ENCODE measurements around the gene RNF11.

DNA sequence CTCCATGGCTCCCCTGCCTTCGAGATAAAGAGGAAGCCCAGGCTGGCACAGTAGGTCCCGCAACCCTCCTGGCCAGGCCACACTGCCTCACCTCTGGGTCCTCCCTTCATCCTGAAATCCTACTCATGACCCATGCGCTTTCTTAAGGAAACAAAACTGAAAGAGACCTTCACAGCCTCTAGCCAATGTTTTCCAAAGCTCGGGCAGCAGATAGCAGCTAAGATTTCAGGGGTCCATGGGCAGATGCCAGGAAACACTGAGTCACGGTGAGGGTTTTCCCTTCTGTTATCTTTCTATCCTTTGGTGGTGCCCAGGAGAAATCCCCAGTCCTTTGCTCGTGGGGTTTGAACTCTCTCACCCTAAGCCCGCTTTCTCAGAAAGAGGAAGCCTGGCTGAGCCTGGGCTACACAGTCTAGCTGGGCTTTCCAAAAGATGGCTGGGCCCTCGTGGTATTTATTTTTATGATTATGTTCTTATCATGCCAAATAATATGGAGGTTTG, 67.7 kb downstream of the RNF11 start:
- TF ChIP-seq, protein P1, sequence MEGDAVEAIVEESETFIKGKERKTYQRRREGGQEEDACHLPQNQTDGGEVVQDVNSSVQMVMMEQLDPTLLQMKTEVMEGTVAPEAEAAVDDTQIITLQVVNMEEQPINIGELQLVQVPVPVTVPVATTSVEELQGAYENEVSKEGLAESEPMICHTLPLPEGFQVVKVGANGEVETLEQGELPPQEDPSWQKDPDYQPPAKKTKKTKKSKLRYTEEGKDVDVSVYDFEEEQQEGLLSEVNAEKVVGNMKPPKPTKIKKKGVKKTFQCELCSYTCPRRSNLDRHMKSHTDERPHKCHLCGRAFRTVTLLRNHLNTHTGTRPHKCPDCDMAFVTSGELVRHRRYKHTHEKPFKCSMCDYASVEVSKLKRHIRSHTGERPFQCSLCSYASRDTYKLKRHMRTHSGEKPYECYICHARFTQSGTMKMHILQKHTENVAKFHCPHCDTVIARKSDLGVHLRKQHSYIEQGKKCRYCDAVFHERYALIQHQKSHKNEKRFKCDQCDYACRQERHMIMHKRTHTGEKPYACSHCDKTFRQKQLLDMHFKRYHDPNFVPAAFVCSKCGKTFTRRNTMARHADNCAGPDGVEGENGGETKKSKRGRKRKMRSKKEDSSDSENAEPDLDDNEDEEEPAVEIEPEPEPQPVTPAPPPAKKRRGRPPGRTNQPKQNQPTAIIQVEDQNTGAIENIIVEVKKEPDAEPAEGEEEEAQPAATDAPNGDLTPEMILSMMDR (IDR thresholded peaks at IDR 0.05; ENCODE audit: control extremely low read depth in 1 of 3, insufficient read depth in 1 of 3, low read depth in 1 of 3, low read length in 3 of 3) = no peak
- no peak for TF ChIP-seq JUND (IDR thresholded peaks at IDR 0.05; ENCODE audit: low read length)
- no peak for TF ChIP-seq POLR2A (IDR thresholded peaks at IDR 0.05; ENCODE audit: control extremely low read depth in 1 of 2, low read depth in 2 of 2, low read length in 2 of 2)
- TF ChIP-seq TAF1 (IDR thresholded peaks at IDR 0.05; ENCODE audit: low read depth, low read length) = no peak
- TF ChIP-seq SP2 (IDR thresholded peaks at IDR 0.05; ENCODE audit: low read length) = no peak
- TF ChIP-seq SIRT6 (IDR thresholded peaks at IDR 0.05; ENCODE audit: low read length) = no peak
- no peak for TF ChIP-seq GABPA (IDR thresholded peaks at IDR 0.05; ENCODE audit: borderline replicate concordance, insufficient read depth, low read length)
- no peak for TF ChIP-seq POLR2AphosphoS5 (IDR thresholded peaks at IDR 0.05; ENCODE audit: low read depth, low read length)
- TF ChIP-seq USF2 (IDR thresholded peaks at IDR 0.05; ENCODE audit: low read length) = no peak
- TF ChIP-seq EZH2 (IDR thresholded peaks at IDR 0.05; ENCODE audit: low read depth, low read length, severe bottlenecking) = no peak
- TF ChIP-seq RFX5 (IDR thresholded peaks at IDR 0.05; ENCODE audit: borderline replicate concordance, low read depth, low read length) = no peak
- TF ChIP-seq EGR1 (IDR thresholded peaks at IDR 0.05; ENCODE audit: borderline replicate concordance, low read depth, low read length) = no peak
- TF ChIP-seq BACH1 (IDR thresholded peaks at IDR 0.05; ENCODE audit: low read length) = no peak
